Loucy (cell line): ENCODE data around the gene IDH3G.

Experiments
- EZH2phosphoT487 ChIP-seq: fragments of 200-600 bp; IDR thresholded peaks from 2 replicates; pipeline ENCODE4 v1.6.1; 2018; ENCODE audit warnings: antibody characterized with exemption, mild to moderate bottlenecking, moderate library complexity, borderline replicate concordance
- TF ChIP-seq, protein P1 (sequence below): fragments of 200-600 bp; sonication (generic); conservative IDR thresholded peaks from 2 replicates; pipeline ENCODE4 v1.5.1; 2014; ENCODE audit warnings: mild to moderate bottlenecking, antibody characterized with exemption, low read length

DNA sequence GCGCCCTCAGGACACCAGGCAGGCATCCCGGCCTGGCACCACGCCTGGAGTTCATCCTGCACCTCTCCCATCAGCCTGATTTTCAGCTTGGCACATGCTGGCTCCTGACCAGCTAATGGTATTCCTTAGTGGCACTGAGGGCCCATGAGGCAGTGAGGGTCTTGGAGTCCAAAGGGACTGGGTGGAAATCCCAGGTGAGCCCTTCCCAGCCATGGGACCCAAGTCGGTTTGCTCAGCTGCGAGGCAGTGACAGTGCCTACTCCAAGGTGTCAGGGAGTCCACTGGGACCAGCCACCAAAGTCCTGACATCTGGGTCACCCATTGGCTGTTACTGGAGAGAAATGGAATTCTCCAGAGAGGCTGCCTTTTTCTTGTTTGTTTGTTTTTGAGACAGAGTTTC is 5.2 kb upstream of the IDH3G start:
- TF ChIP-seq, protein P1, sequence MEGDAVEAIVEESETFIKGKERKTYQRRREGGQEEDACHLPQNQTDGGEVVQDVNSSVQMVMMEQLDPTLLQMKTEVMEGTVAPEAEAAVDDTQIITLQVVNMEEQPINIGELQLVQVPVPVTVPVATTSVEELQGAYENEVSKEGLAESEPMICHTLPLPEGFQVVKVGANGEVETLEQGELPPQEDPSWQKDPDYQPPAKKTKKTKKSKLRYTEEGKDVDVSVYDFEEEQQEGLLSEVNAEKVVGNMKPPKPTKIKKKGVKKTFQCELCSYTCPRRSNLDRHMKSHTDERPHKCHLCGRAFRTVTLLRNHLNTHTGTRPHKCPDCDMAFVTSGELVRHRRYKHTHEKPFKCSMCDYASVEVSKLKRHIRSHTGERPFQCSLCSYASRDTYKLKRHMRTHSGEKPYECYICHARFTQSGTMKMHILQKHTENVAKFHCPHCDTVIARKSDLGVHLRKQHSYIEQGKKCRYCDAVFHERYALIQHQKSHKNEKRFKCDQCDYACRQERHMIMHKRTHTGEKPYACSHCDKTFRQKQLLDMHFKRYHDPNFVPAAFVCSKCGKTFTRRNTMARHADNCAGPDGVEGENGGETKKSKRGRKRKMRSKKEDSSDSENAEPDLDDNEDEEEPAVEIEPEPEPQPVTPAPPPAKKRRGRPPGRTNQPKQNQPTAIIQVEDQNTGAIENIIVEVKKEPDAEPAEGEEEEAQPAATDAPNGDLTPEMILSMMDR = no peak
- TF ChIP-seq EZH2phosphoT487 = no peak
